Left kidney (tissue), 2 donors: ENCODE measurements around the gene RNF207. TPM values are rescaled to one million over a fixed set of nuclear protein-coding genes. Genes with fewer than 3 reads are reported as not detected.
"Not testable (repeated sequence)": the region's sequence is repeated elsewhere in the genome, so short reads cannot be mapped to it uniquely, and the experiment has no call there.

Experiments
- DNase-seq: peaks from one replicate; pipeline ENCODE4 v3.0.0-alpha.2; 2013
- polyA plus RNA-seq: library from polyadenylated mRNA; unstranded; fragments of 120-200 nt; gene quantifications from one replicate; pipeline ENCODE4 v1.2.1, GENCODE V29; 2013; ENCODE audit not compliant: insufficient read length

RNF207 gene
- polyA plus RNA-seq, 1 donor: 40.6 TPM

DNA sequence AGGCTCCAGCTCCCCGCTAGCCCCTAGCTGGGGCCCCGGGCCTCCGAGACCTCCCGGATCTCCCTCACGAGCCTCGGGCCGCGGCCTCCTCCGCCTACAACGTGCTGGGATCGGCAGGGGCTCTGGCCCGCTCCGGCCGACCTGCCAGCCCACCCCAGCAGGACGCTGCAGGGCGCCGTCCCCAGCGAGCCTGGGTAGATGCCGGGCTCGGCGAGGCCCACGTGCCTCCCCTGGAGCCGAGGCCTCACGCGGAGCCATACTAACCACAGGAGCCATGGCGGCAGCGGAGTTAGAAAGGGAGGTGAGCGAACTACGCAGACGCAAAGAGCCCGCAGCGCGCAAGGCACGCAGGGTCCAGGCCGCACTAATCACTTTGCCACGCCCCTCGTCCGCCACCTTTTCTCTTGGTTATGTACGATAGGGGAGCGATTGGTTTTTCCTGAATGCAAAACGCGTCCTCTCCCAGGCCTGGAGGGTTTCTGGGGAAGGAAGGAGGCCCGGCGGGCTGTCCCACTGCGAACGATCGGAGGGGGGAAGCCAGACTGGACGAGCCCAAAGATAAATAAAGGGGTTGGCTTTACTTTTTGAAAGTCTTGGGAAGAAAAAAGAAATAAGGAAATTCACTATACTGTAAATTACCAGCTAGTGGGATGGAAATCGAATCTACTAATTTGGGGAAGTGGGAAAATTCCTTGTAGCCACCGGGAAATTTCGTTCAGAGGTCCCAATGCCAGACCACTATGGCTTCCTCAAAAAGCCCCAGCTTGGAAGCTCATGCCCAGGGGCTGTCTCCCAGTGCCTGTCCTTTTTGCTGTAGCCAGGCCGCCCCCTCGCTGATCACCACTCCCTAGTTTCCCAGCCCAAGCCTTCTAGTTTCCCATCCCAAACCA is 6.4 kb upstream of the RNF207 start, which contains the start of gene RPL22:
RPL22 (minus strand) TSS at position 298 of the 890 bp plus-strand sequence; CDS start at position 276, 22 bp downstream.
- DNase-seq: peak; percentile 100

GRCh38 chr1:6200188-6200809 is 5.6 kb upstream of the RNF207 start:
- no peak for DNase-seq

GRCh38 chr1:6202256-6202655 is 3.7 kb upstream of the RNF207 start:
- DNase-seq: no peak

- no peak for DNase-seq
These were observed 569 bp downstream of the RNF207 start for GRCh38 chr1:6206520-6206855.

GRCh38 chr1:6207075-6207885 is 1.4 kb downstream of the RNF207 start:
- DNase-seq: no peak

GRCh38 chr1:6207921-6208320 is 2.0 kb downstream of the RNF207 start:
- no peak for DNase-seq

GRCh38 chr1:6208723-6209660 is 3.1 kb downstream of the RNF207 start:
- DNase-seq: no peak

DNA sequence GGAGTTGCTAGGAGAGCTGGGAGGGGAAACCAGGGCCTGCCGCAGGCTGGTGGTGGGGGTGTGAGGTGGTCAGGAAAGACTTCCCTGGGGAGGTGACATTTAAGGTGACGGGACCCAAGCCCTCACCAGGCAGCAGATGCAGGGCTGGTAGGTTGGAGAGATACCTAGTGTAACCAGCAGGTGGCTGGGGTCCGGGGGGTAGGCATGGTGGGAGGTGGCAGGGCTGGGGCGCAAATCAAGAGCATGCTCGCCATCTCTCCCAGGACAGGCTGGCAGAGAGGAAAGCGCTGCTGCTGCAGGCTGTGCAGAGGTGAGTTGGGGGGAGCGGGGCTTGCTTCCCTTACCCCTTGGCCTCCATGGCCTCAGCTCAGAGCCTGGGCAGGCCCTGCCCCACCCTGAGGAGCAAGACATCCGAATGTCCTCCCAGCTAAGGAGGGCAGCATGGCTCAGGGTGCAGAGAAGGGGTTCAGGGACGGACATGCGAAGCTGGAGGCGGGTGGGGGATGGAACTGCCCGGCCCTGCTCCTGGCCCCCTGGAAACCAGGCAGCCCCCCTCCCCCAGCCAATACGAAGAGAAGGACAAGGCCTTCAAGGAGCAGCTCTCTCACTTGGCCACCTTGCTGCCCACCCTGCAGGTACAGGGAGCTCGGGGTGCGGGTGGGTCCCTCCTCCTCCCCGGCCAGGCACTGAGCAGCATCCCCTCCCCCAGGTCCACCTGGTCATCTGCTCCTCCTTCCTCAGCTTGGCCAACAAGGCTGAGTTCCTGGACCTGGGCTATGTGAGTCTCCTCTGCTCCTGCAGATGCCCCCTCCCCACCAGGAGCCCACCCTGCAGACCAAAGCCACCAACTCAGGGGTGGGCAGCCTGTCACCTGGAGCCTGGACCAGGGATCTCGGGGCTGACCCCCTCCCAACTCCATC is 4.0 kb downstream of the RNF207 start:
- no peak for DNase-seq

- no peak for DNase-seq
These were observed 4.9 kb downstream of the RNF207 start for GRCh38 chr1:6210591-6211355.

GRCh38 chr1:6211731-6212130 is 5.8 kb downstream of the RNF207 start:
- DNase-seq: no peak

DNA sequence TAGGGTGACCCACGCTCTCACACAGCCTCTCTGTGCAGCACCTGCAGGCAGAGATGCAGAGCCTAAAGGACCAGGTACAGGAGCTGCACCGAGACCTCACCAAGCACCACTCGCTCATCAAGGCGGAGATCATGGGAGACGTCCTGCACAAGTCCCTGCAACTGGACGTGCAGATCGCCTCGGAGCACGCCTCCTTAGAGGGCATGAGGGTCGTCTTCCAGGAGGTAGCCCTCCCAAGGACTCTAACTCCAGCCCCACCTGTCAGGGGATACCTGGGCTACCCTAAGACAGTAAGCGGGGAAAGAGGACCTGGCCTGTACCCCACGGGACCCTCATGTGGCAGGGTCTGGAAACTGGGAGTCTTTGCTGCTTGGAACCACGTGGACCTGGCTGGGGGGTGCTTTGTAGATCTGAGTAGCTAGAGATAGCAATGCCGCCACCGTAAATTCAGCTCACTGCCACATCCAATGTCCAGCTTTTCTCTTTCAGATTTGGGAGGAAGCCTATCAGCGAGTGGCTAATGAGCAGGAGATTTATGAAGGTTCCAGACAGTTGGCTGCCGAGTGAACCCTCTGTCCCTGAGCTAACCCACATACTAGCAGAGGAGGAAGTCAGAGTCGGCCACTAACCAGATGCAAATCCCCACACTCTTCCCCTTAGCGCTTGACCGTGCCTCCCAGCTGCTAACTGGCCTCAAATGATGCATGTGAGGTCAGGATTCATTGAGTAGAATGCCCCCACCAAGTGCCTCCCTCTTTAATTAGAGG is 6.5 kb downstream of the RNF207 start:
- no peak for DNase-seq

DNA sequence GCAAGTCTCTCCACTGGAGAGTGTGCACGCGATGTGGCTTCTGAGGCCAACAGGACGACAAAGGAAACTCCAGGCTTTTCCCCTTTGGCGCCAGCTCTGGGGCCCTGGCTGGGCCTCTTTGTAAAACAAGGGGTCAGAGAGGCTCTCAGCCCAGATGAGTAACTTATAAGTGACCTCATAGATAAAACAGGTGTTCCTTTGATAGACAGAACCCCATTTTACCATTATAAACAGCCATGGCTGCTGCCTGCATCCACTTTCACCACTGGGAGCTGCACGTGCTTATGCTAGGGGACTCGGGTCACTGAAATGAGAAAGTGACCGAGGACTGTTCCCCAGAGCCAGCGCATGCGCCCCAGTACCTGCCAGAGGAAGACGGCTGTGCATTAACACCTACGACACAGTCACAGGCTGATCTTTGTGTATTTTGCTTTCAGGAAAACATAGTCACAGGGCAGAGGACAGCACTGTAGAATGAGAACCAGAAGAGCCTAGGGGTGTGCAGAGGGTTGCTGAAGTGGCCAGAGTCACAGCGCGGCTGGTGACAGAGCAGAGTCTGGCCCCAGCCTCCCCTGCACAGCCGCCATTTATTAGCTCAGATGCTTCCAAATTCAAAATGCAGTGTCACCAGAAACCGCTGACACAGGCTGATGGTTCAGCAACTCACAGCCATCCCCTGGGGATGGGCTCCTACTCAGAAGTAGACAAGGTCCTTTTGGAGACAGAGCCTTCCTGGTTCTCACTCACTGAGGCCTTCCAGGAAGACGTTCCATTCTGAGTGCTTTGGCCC is 12.7 kb downstream of the RNF207 start:
- no peak for DNase-seq

GRCh38 chr1:6219641-6220040 is 13.7 kb downstream of the RNF207 start:
- DNase-seq: not testable (repeated sequence)

- DNase-seq: no peak
These were observed 14.3 kb downstream of the RNF207 start for GRCh38 chr1:6220236-6220635.

DNA sequence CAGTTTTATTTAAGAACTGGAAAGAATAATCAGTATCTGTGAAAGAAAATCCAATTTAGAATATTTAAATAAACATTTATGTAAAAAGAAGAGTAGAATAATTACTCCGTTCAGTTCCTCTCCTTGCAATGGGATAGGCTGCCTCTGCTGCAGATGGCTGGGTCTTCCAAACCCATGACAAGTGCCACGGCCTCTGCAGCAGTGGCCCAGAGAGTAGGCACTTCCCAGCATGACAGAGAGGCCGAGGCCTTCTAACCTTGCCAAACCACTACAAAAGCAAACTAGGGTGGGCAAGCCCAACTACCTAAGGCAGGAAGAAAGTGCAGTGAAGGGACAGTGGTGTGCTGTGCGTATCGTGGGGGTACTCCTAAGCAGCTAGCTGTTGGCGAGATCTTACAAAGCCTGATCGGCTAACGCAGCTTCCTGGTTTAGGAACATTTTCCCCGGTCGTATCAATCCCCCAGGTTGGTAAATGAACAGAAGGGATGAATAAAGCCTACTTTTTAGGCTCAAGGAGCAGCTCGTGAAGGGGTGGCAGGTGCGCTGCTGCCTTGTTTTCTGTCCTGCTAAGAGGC is 15.4 kb downstream of the RNF207 start:
- no peak for DNase-seq

- DNase-seq: no peak
These were observed 16.7 kb downstream of the RNF207 start for GRCh38 chr1:6222636-6223035.

DNA sequence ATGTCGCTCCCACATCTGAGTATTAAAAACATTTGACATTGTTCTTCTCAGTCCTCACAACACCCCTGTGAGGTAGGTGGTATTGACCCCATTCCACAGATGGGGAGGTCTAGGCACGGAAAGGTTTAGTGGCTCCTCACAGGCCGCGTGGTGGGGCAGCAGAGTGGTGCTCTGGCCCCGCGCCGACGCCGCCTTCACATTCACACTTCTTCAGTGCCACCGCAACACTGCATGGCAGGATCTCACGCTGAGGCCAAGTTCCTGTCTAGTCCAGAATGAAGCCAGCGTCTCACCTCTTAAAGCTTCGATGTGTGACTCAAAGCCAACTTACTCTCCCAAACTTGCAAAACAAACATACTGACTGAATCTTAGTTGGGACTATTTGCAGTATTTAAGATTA is 17.7 kb downstream of the RNF207 start:
- no peak for DNase-seq

DNA sequence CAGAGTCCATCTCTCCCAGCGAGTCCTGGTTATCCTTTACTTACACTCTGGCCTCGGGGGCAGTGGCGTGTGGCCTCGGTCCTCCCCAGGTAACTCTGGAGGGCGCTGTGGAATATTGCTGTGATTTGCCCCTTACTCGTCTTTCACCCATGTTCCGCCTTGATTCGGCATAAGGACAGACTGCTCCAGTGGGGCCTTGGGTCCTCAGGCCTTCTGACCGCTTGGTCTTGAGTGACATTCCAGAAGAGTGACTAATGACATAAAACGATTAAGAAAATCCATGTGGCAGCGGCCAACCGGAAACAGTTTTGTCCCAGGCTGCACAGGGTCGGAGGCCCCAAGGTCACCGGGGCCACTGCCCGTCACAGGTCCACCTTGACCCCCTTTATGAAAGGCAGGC is 18.8 kb downstream of the RNF207 start:
- no peak for DNase-seq
